Measurements from ENCODE around the gene HS6ST3.

Gene HS6ST3

DNA sequence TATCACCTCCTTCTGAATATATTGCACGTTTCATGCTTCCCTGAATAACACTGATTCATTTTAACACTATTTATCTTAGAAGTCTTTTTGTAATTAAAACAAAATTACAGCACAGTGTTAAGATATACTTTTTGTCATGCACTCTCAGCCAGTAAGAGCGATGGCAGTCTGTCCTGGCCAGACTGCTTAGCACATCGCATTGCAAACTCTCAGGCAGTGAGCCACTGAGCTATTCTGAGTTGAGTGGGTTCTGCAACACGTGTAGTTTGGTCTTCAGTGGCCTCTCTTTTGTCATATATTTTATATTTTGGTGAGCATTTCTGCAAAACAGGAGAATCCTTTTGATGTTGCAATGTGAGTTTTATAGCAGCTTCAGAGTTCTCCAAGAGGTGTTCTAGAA, 332.1 kb downstream of the HS6ST3 start:
- Histone ChIP-seq H3K27ac (ENCODE audit: low read depth, low read length) (no peak overlapping the region), H3F3A (ENCODE audit: control insufficient read depth, insufficient read depth) (no peaks in the 10 kb centered on the region), H3K4me2 (ENCODE audit: low read length) (no peak overlapping the region), H4K20me1 (ENCODE audit: control insufficient read depth, insufficient read depth, low read depth, low read length) (no peaks in the 10 kb centered on the region), H3K36me3 (ENCODE audit: control insufficient read depth, low read length) (no peaks in the 10 kb centered on the region), H3K4me3 (ENCODE audit: low read length) (no peak overlapping the region), H3K27me3 (ENCODE audit: control insufficient read depth, low read length) (no peaks in the 10 kb centered on the region), H3K9me2 (replicated peaks; ENCODE audit: control insufficient read depth, low read length) (no peaks in the 10 kb centered on the region), H3K4me1 (ENCODE audit: control insufficient read depth, low read length) (no peaks in the 10 kb centered on the region), H3K9me3 (ENCODE audit: control insufficient read depth, insufficient read depth, low read length) (no peaks in the 10 kb centered on the region), H3K79me2 (ENCODE audit: control insufficient read depth, low read length) (no peaks in the 10 kb centered on the region)
- TF ChIP-seq, protein P1, sequence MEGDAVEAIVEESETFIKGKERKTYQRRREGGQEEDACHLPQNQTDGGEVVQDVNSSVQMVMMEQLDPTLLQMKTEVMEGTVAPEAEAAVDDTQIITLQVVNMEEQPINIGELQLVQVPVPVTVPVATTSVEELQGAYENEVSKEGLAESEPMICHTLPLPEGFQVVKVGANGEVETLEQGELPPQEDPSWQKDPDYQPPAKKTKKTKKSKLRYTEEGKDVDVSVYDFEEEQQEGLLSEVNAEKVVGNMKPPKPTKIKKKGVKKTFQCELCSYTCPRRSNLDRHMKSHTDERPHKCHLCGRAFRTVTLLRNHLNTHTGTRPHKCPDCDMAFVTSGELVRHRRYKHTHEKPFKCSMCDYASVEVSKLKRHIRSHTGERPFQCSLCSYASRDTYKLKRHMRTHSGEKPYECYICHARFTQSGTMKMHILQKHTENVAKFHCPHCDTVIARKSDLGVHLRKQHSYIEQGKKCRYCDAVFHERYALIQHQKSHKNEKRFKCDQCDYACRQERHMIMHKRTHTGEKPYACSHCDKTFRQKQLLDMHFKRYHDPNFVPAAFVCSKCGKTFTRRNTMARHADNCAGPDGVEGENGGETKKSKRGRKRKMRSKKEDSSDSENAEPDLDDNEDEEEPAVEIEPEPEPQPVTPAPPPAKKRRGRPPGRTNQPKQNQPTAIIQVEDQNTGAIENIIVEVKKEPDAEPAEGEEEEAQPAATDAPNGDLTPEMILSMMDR (IDR thresholded peaks at IDR 0.05; ENCODE audit: low read depth, low read length, poor library complexity, severe bottlenecking): no peak
- no peak for TF ChIP-seq EZH2phosphoT487 (IDR thresholded peaks at IDR 0.05; ENCODE audit: borderline replicate concordance, low read length)

GRCh38 chr13:96426167-96426566, 336.3 kb downstream of the HS6ST3 start:
- H3K27me3 ChIP-seq (ENCODE audit: control insufficient read depth, low read length): no peaks in the 10 kb centered on the region
- H3K4me3 ChIP-seq (ENCODE audit: low read length): no peak overlapping the region
- H3K4me2 ChIP-seq (ENCODE audit: low read length): no peak overlapping the region
- no peaks in the 10 kb centered on the region for H4K20me1 ChIP-seq (ENCODE audit: control insufficient read depth, insufficient read depth, low read depth, low read length)
- H3K36me3 ChIP-seq (ENCODE audit: control insufficient read depth, low read length): no peaks in the 10 kb centered on the region
- no peaks in the 10 kb centered on the region for H3F3A ChIP-seq (ENCODE audit: control insufficient read depth, insufficient read depth)
- H3K9me3 ChIP-seq (ENCODE audit: control insufficient read depth, insufficient read depth, low read length): no peaks in the 10 kb centered on the region
- no peaks in the 10 kb centered on the region for H3K4me1 ChIP-seq (ENCODE audit: control insufficient read depth, low read length)
- TF ChIP-seq, protein P1 (IDR thresholded peaks at IDR 0.05; ENCODE audit: low read depth, low read length, poor library complexity, severe bottlenecking): no peak
- no peak for TF ChIP-seq EZH2phosphoT487 (IDR thresholded peaks at IDR 0.05; ENCODE audit: borderline replicate concordance, low read length)
- H3K79me2 ChIP-seq (ENCODE audit: control insufficient read depth, low read length): no peaks in the 10 kb centered on the region
- no peak overlapping the region for H3K27ac ChIP-seq (ENCODE audit: low read depth, low read length)
- H3K9me2 ChIP-seq (replicated peaks; ENCODE audit: control insufficient read depth, low read length): no peaks in the 10 kb centered on the region

DNA sequence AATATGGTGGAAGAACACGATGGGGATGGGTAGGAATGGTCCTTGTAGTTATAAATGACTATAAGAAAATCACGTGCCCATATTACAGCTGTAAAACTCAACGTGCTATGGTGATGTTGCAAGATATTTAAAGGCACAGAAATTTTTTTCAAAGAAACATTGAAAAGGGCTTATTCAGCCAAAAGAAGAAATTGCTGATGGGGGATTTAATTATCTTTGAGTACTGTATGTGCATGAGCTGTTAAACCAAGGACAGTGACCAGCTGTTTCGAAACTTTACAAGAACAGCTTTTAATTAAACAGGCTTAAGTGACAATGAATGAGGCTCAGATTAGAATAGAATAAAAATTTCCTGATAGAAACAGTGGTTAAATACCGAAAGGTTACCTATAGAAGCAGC, 339.0 kb downstream of the HS6ST3 start:
- no peak overlapping the region for H3K27ac ChIP-seq (ENCODE audit: low read depth, low read length)
- H3K4me2 ChIP-seq (ENCODE audit: low read length): no peak overlapping the region
- no peak for TF ChIP-seq EZH2phosphoT487 (IDR thresholded peaks at IDR 0.05; ENCODE audit: borderline replicate concordance, low read length)
- TF ChIP-seq, protein P1 (IDR thresholded peaks at IDR 0.05; ENCODE audit: low read depth, low read length, poor library complexity, severe bottlenecking): no peak

More for the DNA sequence above, 339.0 kb downstream of the HS6ST3 start:
- H3F3A ChIP-seq (ENCODE audit: control insufficient read depth, insufficient read depth): no peaks in the 10 kb centered on the region
- H4K20me1 ChIP-seq (ENCODE audit: control insufficient read depth, insufficient read depth, low read depth, low read length): no peaks in the 10 kb centered on the region
- no peaks in the 10 kb centered on the region for H3K36me3 ChIP-seq (ENCODE audit: control insufficient read depth, low read length)
- H3K27me3 ChIP-seq (ENCODE audit: control insufficient read depth, low read length): no peaks in the 10 kb centered on the region
- H3K79me2 ChIP-seq (ENCODE audit: control insufficient read depth, low read length): no peaks in the 10 kb centered on the region
- H3K9me2 ChIP-seq (replicated peaks; ENCODE audit: control insufficient read depth, low read length): no peaks in the 10 kb centered on the region
- H3K4me1 ChIP-seq (ENCODE audit: control insufficient read depth, low read length): no peaks in the 10 kb centered on the region
- H3K9me3 ChIP-seq (ENCODE audit: control insufficient read depth, insufficient read depth, low read length): no peaks in the 10 kb centered on the region
- no peak overlapping the region for H3K4me3 ChIP-seq (ENCODE audit: low read length)

All from DOHH2 (cell line).